Measurements from ENCODE around the gene TMEM179. TPM values are rescaled to one million over a fixed set of nuclear protein-coding genes. Genes with fewer than 3 reads are reported as not detected.

TMEM179 gene
- total RNA-seq, 4 donors from 2014 or later = not detected

- 77 to 87% methylated on average over 15 to 25 of the region's 26 CpGs for WGBS, 2 donors
- no peak overlapping the region for H3K4me3 ChIP-seq (ENCODE audit: low read depth, poor library complexity, severe bottlenecking)
- intact Hi-C loops (cut with DNase I; ENCODE audit: low total_unique reads) = no loop called here
- TF ChIP-seq CTCF (IDR thresholded peaks at IDR 0.05) = no peak
- no peak for TF ChIP-seq POLR2A (IDR thresholded peaks at IDR 0.05)
- DNase-seq (ENCODE audit: low spot score in 2 of 2) = no peak
Observed at GRCh38 chr14:104591506-104592291, 12.9 kb downstream of the TMEM179 start.

DNA sequence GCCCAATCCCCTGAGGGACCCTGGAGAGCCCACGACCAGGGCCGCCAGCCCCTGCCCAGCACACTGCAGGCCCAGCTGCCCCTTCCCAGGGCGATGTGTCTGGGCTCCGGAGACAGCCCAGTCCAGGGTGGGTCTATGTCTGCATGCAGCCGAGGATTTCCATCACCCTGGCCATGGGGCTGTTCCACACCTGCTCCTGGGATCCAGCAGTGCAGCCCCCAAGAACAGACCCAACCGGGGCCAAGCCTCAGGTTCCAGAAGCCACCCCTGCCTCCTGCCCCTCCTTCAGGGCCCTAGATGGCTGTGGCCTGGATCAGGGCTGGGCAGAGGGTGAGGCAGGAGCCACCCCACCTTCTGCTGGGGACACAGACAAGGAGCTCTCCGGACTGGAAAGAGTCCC is 13.5 kb downstream of the TMEM179 start:
- WGBS, 2 donors = 40 to 68% methylated on average over 1 to 7 of the region's 7 CpGs
- no peak for DNase-seq (ENCODE audit: low spot score in 2 of 2)
- intact Hi-C loops (cut with DNase I; ENCODE audit: low total_unique reads) = no loop called here
- H3K4me3 ChIP-seq (ENCODE audit: low read depth, poor library complexity, severe bottlenecking) = no peak overlapping the region
- TF ChIP-seq POLR2A (IDR thresholded peaks at IDR 0.05) = no peak
- no peak for TF ChIP-seq CTCF (IDR thresholded peaks at IDR 0.05)

DNA sequence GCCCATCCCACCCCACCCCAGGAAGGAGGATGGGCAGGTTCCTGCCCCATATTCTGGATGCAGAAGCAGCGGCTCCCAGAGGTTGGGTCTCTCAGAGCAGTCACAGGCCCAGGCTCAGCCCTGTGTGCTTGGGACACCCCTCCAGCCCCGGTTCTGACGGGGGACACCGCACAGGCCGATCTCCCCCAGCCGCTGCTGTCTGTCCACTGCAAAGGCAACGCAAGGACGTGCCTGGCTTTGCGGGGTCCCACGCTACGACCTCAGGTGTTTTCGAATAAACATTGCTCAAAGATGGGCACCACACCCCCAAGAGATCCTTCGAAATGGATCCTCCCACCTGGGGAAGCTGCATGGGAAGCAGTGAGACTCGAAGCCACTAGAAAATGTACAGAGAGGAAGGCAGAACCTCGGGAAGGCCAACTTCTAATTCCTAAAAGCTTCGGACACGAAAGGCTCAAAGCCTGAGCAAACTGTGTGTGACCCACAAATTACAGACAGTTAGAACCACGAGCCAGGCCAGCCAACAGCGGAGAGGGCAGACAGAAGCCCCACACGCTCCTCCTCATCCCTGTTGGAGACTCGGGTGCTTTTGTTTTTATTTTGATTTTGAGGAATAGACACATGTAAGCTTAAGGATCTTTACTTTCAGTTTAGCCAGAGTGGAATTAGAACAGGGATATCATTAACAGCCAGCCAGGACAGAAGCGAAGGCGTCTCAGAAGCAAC is 14.2 kb downstream of the TMEM179 start:
- no peak for DNase-seq (ENCODE audit: low spot score in 2 of 2)
- no peak overlapping the region for H3K4me3 ChIP-seq (ENCODE audit: low read depth, poor library complexity, severe bottlenecking)
- 80 to 81% methylated on average over 22 to 23 of the region's 23 CpGs for WGBS, 2 donors
- intact Hi-C loops (cut with DNase I; ENCODE audit: low total_unique reads) = no loop called here
- TF ChIP-seq POLR2A (IDR thresholded peaks at IDR 0.05) (no peak), CTCF (IDR thresholded peaks at IDR 0.05) (no peak)

DNA sequence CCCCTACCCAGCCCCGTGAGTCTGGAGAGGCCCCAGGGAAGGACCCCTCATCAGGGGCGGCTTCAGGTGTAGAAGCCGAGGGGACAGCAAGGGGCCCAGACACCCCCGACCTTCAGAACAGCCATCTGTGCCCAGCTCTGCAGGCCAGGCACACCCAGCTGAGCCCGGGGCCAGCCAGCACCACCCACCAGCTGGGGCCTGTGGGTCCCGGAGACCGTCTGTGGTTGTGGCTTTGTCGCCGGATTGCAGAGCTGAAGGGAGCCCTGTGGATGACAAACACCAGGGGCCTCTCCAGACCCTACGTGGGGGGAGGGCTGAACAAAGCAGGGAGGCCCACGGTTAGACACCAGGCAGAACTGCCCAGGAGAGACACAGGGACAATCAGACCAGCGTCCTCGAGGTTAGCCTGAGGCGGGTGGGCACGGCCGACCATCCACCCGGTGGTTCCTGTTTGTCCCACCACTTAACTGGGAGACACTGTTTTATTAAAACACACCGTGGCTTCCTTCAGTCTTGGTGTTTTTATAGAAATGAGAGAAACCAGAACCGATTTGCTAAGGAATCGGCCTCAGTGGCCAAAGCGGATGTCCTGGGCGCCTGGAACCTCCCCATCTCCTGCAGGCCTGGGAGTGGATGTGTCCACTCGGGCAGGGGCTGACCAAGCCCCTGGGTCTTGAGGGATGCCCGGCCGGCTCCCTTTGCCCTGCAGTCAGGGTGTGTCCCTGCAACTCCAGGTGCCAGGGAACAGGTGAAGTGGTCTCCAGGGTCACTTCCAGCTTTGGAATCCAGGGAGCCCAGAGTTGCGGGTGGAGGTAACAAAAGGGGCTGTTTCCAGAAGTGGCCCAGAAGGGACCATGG is 15.0 kb downstream of the TMEM179 start:
- WGBS, 2 donors = 73 to 76% methylated on average over 24 to 25 of the region's 26 CpGs

DNA sequence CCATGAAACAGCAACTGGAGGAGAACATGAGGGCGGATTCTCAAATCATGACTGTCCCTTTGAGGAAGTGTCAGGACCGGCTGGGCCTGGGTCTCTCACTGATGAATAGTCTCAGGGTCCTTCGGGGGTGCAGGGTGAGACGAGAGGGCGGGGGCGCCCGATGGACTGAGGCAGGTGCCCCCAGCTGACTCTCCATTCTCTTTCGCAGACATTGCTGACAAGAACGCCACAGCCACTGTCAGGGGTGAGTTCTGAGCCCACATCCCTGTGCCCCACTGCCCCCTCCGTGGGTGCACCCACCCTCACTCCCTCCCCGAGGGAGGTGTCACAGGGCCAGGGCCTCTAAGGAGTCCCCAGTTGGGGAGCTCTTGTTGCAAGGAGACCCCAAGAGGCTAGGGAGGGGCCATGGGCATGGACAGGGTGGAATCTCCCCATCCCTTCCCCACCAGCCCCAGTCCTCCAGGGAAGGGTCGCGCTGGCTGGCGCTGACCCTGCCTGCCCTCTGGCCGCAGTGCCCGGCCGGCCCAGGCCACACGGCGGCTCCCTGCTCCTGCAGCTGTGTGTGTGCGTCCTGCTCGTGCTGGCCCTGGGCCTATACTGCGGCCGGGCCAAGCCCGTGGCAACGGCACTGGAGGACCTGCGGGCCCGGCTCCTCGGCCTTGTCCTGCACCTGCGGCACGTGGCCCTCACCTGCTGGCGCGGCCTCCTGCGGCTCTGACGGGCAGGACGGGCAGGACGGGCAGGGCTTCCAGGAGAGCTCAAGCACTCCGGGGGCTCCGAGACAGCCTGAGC is 16.3 kb downstream of the TMEM179 start:
- no peak for DNase-seq (ENCODE audit: low spot score in 2 of 2)
- intact Hi-C loops (cut with DNase I; ENCODE audit: low total_unique reads) = no loop called here
- WGBS, 2 donors = 83% methylated on average over 13 to 25 of the region's 38 CpGs

More for the DNA sequence above, 15.0 kb downstream of the TMEM179 start:
- no peak for TF ChIP-seq POLR2A (IDR thresholded peaks at IDR 0.05)
- intact Hi-C loops (cut with DNase I; ENCODE audit: low total_unique reads) = no loop called here
- DNase-seq (ENCODE audit: low spot score in 2 of 2) = no peak
- H3K4me3 ChIP-seq (ENCODE audit: low read depth, poor library complexity, severe bottlenecking) = no peak overlapping the region

More for the DNA sequence above, 16.3 kb downstream of the TMEM179 start:
- no peak overlapping the region for H3K4me3 ChIP-seq (ENCODE audit: low read depth, poor library complexity, severe bottlenecking)
- TF ChIP-seq CTCF (IDR thresholded peaks at IDR 0.05) (no peak), POLR2A (IDR thresholded peaks at IDR 0.05) (no peak)

All from lower leg skin (tissue), 4 donors.